Measurements from ENCODE around the gene PEX11A.

DNA sequence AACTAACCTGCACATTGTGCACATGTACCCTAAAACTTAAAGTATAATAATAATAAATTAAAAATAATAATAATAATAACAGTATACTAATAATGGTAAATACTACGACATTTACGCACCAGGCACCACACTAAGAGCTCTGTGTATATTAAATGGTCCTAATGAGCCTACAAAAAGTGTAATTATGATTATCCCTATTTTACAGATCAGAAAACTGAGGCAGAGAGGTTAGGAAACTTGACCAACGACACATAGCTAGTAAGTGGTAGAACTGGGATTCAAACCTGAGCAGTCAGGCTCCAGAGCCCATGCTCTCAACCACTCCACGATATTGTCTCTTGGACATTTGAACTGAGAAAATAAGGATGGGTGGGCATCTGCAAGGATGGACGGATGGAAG, 50.3 kb downstream of the PEX11A start:
- TF ChIP-seq, protein P1, sequence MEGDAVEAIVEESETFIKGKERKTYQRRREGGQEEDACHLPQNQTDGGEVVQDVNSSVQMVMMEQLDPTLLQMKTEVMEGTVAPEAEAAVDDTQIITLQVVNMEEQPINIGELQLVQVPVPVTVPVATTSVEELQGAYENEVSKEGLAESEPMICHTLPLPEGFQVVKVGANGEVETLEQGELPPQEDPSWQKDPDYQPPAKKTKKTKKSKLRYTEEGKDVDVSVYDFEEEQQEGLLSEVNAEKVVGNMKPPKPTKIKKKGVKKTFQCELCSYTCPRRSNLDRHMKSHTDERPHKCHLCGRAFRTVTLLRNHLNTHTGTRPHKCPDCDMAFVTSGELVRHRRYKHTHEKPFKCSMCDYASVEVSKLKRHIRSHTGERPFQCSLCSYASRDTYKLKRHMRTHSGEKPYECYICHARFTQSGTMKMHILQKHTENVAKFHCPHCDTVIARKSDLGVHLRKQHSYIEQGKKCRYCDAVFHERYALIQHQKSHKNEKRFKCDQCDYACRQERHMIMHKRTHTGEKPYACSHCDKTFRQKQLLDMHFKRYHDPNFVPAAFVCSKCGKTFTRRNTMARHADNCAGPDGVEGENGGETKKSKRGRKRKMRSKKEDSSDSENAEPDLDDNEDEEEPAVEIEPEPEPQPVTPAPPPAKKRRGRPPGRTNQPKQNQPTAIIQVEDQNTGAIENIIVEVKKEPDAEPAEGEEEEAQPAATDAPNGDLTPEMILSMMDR (IDR thresholded peaks at IDR 0.05) = no peak
- no peak for TF ChIP-seq POLR2A (IDR thresholded peaks at IDR 0.05)

All from thyroid gland (tissue), 4 donors.